ENCODE measurements around the gene MVB12B. TPM values are rescaled to one million over a fixed set of nuclear protein-coding genes. Genes with fewer than 3 reads are reported as not detected.

Gene MVB12B
- total RNA-seq, 1 experiment from 2014 or later: not detected

- no peak for DNase-seq (ENCODE audit: low spot score)
These were observed 76.8 kb downstream of the MVB12B start for GRCh38 chr9:126403397-126403796.

- DNase-seq (ENCODE audit: low spot score): no peak
These were observed 77.8 kb downstream of the MVB12B start for GRCh38 chr9:126404459-126404858.

GRCh38 chr9:126406075-126406667, 79.5 kb downstream of the MVB12B start:
- DNase-seq (ENCODE audit: low spot score): no peak

GRCh38 chr9:126407114-126407870, 80.7 kb downstream of the MVB12B start:
- DNase-seq (ENCODE audit: low spot score): no peak

GRCh38 chr9:126408004-126408403, 81.4 kb downstream of the MVB12B start:
- no peak for DNase-seq (ENCODE audit: low spot score)

- no peak for DNase-seq (ENCODE audit: low spot score)
These were observed 83.6 kb downstream of the MVB12B start for GRCh38 chr9:126410229-126410628.

GRCh38 chr9:126411225-126411947, 84.8 kb downstream of the MVB12B start:
- DNase-seq (ENCODE audit: low spot score): no peak

- DNase-seq (ENCODE audit: low spot score): no peak
These were observed 85.3 kb downstream of the MVB12B start for GRCh38 chr9:126411948-126412284.

GRCh38 chr9:126412905-126413304, 86.3 kb downstream of the MVB12B start:
- no peak for DNase-seq (ENCODE audit: low spot score)

GRCh38 chr9:126413391-126414068, 86.9 kb downstream of the MVB12B start:
- DNase-seq (ENCODE audit: low spot score): no peak

- no peak for DNase-seq (ENCODE audit: low spot score)
These were observed 89.2 kb downstream of the MVB12B start for GRCh38 chr9:126415741-126416370.

GRCh38 chr9:126417043-126417442, 90.4 kb downstream of the MVB12B start:
- no peak for DNase-seq (ENCODE audit: low spot score)

- no peak for DNase-seq (ENCODE audit: low spot score)
These were observed 91.1 kb downstream of the MVB12B start for GRCh38 chr9:126417684-126418083.

GRCh38 chr9:126418608-126419007, 92.0 kb downstream of the MVB12B start:
- DNase-seq (ENCODE audit: low spot score): no peak

- DNase-seq (ENCODE audit: low spot score): no peak
These were observed 92.8 kb downstream of the MVB12B start for GRCh38 chr9:126419475-126419874.

- no peak for DNase-seq (ENCODE audit: low spot score)
These were observed 93.5 kb downstream of the MVB12B start for GRCh38 chr9:126420135-126420534.

- DNase-seq (ENCODE audit: low spot score): no peak
These were observed 94.3 kb downstream of the MVB12B start for GRCh38 chr9:126420643-126421564.

- no peak for DNase-seq (ENCODE audit: low spot score)
These were observed 95.2 kb downstream of the MVB12B start for GRCh38 chr9:126421567-126422428.

GRCh38 chr9:126423142-126423915, 96.7 kb downstream of the MVB12B start:
- DNase-seq (ENCODE audit: low spot score): no peak
